ENCODE data around the gene B3GALNT1.

B3GALNT1 gene

DNA sequence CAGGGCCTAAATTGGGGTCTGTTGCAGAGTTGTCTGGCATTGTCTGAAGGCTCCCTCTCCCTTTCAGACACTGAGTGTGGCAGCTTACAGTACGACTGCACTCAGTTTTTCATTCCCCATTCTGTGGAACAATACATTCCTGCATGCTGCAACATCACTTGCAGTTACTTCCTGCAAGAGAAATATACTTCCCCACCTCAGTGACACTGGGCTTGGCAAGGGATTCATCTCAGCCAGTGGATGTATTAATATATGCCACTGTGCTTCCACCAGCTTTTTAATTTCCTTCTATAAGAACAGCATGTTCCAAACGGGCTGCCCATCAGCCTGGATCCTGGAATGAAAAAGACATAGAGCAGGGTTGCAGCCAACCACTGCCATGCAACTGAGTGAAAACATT is 23.1 kb downstream of the B3GALNT1 start:
- no peak overlapping the region for H3K27ac ChIP-seq
- no peak for DNase-seq (ENCODE audit: low read depth, low spot score)

DNA sequence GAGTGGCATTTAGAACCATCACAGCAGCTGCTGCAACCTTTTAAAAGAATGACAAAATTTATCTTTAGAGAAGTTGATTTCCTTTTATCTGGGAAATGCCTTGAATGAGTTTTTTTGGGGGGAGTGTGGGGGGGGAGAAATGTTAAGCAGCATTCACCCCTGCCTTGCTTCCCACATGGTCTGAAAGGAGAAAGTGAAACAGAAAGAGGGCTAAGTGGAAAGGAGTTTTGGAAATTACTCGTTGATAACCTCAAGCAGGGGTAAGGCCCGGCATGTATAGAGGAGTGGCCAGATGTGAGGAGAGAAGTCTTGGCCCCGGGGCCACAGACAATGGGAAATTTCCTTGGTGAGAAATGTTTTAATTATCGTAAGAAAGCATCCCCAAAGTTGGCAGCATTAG is 23.5 kb downstream of the B3GALNT1 start:
- DNase-seq (ENCODE audit: low read depth, low spot score), result no peak
- H3K27ac ChIP-seq, result no peak overlapping the region

DNA sequence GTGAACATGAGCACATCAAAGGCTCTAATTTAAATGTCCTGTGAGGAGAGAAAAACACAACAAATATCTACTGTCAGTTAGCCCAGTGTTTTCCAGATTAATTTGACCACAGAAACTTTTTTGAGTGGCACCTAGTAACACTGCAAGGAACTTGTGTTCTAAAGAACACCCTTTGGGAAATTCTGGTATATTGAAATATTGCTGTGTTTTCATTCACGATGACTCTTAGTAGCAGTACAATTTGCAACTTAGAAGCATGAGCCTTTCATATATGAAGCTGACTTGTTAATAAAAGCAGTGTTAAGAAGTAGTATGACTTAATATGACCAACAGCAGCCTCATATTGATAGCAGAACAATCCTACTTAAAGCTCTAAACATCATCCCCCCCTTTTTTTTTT is 32.0 kb downstream of the B3GALNT1 start:
- no peak for DNase-seq (ENCODE audit: low read depth, low spot score)
- no peak overlapping the region for H3K27ac ChIP-seq

DNA sequence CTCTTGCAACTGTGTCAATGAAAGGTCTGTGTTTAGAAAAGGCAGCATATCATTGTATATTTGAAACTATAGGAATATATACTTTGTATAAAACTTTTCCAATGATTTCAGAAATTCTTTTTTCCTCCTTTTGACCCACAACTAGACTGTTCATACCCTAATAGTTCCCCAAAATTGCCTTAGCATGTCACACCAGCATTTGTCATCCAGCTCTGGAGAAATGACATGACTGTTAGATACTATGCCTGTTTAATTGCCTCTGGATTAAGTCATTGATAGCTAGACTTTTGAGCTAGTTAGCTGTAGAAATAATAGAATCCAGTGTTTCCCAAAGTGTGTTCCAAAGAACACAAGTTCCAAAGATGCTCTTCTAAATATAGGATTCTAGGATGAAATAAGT is 32.4 kb downstream of the B3GALNT1 start:
- DNase-seq (ENCODE audit: low read depth, low spot score), result no peak
- no peak overlapping the region for H3K27ac ChIP-seq

DNA sequence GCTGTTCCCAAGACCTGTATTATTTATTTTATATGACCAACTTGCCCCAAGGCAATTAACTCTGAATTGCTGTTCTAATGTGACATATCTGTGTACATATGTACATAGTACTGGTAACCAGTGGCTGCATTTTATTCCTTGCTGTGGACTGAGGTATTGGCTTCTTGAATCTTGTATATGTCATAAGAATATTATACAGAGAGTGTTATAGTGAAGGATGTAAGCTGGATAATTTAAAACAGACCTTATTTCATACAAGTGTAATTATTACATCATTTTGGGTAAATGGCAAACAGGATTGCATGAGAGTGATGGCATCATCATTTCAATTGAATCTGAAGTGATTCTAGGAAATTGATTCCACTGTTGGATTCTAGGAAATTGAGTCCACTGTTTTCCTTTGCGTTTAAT is 32.9 kb downstream of the B3GALNT1 start:
- no peak for DNase-seq (ENCODE audit: low read depth, low spot score)
- no peak overlapping the region for H3K27ac ChIP-seq

DNA sequence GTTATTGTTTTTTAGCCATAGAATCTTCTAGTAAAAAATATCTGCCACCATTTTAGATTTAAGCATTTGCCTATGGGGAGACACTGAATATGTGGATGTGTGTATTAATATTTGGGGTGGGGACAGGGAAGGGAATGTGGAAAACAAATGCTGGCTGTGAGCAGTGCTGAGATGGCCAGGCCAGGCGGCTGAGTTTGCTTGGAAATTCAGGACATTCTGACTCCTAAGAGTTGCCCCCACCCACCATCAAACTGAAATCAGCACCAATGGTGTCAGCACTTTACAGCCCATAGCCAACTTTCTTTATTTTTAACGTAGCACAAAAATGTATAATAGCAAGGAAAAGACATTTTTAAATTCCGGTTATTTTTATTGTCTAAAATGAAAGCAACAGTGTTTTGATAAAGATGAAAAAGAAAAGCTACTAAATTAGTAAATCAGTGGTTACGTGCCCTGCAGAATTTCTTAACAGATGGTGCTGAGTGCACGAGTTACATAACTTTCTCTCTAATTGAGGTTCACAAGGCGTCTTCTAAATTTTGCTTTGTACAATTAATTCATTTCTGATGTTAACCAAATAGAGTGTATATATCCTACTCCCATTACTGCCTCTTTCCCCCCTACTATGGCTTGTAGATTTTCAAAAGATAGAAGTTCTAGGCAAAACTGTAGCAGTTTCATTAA is 34.0 kb downstream of the B3GALNT1 start:
- peak overlapping the region; percentile 69 for H3K27ac ChIP-seq

DNA sequence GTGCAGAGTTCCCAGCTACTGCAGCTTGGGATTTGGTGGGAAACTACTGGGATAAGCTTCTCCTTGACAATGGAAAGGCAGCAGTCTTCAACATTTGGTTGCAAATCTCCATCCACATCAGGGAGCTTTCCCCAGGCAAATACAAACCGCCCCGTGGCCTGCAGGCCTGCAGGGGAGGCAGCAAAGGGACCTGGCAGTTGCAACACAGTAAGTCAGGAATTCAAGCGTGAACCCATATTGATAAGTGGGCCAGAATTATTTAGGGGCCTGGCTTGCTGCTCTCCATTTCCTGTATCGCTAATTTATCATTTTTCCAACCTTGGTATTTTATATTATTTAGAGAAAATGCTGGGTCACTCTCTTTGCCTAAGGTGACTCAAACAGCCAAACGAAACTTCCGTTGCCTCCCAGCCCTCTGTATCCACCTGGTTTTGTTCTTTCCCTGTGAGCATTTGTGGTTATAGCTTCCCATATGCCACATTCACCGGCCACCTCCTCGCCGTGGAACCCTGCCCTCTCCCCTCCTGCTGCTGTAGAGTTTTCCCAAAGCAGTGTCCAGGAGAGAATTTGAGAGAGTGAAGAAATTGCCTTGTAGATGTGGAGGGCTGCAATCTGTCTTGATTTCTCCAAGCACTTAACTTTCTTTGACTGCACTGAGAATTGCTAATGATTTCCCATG is 34.8 kb downstream of the B3GALNT1 start:
- H3K27ac ChIP-seq, result peak overlapping the region; percentile 69
- DNase-seq (ENCODE audit: low read depth, low spot score), result no peak

More for the DNA sequence above, 34.0 kb downstream of the B3GALNT1 start:
- DNase-seq (ENCODE audit: low read depth, low spot score), result no peak

DNA sequence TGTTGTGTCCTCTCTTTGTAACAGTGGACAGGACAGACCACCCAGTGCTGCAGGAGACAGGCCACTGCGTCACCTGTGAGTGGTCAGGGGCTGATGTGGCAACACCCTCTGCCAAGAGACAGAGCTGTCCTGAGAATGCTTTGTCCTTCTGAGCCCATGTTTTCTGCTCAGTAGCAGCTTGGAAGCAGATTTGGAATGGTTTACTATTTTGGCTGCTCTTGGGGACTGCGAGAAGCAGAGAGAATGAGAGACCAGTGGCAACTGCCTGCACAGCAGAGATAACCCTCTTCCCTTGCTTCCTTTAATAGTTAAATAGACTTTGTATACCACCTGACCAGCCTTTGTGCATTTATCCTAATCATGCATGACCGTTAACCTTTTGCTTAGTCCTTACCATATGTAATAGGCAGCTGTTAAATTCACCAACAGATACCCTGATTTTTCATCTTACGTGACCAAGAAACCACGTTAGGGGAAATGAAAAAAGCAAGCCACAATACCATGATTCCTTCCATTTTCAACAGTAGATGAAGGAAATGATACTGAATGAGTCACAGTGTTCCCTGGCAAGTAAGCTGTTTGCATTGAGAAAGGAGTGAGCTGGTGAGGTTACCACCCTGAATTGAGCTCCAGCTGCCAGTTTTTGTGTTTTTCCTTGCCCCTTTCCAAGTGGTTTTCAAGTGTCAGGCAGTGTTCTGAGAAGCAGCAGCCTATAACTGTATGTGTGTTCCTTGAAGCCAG is 35.5 kb downstream of the B3GALNT1 start:
- peak; percentile 54 for DNase-seq (ENCODE audit: low read depth, low spot score)
- peak overlapping the region; percentile 69 for H3K27ac ChIP-seq

DNA sequence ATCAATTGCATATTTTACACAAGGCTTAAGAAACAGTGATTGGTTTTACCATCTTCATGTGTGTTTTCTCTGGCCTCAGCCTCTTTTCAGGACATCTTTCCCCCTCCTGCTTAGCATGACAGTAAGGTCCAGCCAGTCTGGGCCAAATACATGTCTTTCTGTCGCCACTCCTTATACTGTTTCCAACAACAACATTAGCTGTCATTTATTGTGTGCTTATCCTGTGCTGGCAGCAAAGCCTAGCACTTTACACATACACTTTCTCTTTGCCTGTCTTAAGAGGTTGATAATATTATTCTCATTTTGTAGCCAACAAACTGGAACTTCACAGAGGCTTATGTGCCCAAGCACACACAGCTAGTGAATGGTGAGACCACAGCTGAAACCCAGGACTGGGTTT is 37.8 kb downstream of the B3GALNT1 start:
- no peak for DNase-seq (ENCODE audit: low read depth, low spot score)
- no peak overlapping the region for H3K27ac ChIP-seq

DNA sequence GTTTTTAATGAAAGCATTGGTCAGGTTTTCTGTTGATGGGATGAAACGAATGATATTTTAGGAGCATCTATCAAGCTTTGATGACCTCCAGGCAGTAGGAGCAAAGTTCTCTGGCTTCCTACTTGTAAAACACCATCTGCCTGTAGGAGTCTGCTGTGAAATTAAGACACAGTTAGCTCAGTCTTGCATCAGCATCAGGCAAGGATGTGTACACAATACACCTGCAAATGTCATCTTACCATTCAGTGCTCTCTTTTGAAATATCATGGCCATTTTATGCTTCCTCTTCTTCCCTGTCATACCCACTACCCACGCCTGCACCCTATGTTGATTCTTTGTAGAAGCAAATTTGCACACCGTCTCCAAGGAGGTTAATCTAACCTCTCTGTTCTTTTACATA is 38.2 kb downstream of the B3GALNT1 start:
- DNase-seq (ENCODE audit: low read depth, low spot score), result no peak
- no peak overlapping the region for H3K27ac ChIP-seq

DNA sequence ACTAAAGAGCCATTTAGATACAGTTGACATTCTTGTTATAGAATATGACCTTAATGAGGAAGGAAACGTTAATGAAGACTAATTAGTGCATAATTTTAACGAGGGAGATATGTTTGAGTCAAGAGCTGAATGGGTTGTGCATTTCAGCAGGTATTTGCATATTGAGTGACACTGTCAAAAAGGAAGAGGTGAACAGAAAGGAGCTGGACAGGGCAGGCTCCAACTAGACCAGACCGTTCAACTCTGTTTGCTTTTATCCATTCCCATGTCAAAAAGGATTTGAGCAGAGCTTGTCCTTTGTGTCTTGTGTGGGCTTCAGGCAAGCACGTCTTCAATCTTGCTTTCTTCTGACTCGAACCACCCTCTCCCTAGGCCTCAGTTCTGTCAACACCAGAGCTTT is 40.7 kb downstream of the B3GALNT1 start:
- DNase-seq (ENCODE audit: low read depth, low spot score), result no peak
- no peak overlapping the region for H3K27ac ChIP-seq

DNA sequence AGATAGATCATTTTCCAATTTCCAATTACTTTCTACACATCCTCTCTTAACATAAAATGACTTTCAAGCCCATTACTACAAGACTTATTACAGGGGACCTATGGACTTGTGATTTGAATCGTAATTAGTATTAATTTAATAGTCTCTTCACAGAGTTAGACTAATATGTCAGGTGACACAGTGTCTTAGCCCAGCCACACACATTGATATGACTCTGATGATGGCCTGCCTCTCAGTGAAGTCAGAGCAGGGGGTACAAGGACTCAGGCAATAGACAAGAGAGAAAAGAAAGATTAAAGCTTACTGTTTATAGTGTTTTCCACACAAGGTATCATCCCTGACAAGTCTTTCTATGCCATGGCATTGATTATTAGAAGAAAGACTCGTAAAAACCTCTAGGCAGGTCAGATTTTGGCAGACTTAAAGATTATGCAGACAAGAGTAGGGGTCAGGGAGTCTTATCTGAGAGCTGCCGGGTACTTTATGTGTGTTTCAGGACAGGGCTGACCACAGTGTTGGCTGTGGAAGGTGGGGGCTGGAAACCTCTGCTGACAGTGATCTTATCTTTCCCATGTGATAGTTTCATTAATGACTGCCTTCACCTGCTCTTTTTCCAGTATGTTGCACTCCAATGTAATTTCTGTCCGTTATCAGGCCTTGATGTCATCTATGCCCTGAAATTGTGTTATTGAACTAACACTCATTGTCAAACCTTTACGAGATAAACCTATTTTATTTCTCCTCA is 50.1 kb downstream of the B3GALNT1 start:
- H3K27ac ChIP-seq, result no peak overlapping the region
- no peak for DNase-seq (ENCODE audit: low read depth, low spot score)

DNA sequence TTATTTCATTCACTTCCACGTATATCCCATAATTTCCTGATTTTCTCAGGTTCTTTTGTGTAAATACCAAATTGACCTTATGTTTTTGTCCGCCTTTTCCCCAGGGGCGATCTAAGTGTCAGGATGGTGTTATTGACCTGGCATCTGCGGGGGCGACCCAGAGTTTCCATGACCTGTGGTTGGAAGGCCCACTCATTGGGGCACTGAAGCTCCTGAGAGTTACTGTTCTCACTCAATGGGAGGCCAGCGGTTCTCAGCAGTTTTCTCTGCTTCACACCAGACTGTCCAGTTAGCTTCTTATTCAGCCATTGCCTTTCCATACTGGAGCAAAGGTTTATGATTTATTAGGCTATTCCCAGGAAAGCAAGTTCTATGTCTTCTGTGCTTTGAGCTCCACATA is 53.3 kb downstream of the B3GALNT1 start:
- H3K27ac ChIP-seq, result no peak overlapping the region
- no peak for DNase-seq (ENCODE audit: low read depth, low spot score)

DNA sequence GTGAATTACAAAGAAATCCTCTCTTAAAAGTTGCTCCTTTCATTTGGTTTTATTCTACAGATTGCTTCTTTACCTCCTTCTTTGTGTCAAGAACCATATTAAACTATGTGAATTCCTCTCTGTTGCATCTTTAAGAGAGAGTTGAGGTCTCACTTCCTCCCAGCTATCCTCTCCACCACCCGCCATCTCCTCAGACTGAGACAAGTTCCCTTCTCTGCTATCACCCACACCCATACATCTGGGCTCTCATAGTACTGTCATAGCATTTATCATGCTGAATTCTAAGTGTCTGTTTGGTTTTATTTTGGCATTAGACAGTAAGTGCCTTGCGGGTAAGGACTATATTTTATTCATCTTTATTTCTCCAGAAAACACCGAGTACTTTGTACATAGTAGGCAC is 54.2 kb downstream of the B3GALNT1 start:
- no peak for DNase-seq (ENCODE audit: low read depth, low spot score)

DNA sequence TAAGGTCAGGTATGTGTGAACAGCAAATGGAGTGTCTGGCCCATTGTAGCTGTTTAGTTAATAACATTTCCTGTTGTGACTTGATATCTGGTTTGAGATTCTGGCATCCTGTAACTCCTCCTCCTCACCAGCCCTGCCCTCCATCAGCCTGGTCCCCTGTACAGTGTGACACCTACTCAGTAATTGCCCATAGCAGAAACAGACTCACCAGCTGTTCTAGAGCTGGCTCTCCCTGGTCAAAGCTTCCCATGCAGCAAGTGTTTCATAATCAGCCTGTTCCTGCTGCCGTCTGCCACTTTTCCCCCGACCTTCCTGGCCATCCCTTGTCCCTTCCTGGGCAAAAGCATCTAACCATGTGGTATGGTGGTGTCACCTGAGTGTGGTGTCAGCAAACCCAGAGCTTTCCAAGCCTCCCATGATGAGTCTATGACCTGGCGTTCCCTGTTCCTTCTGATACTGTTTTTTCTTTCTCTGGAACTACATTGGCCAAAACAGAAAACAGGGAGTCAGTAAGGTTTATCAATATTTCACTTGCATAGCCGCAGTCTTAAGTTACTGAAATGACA is 55.4 kb downstream of the B3GALNT1 start:
- no peak overlapping the region for H3K27ac ChIP-seq
- no peak for DNase-seq (ENCODE audit: low read depth, low spot score)

More for the DNA sequence above, 54.2 kb downstream of the B3GALNT1 start:
- H3K27ac ChIP-seq, result no peak overlapping the region

DNA sequence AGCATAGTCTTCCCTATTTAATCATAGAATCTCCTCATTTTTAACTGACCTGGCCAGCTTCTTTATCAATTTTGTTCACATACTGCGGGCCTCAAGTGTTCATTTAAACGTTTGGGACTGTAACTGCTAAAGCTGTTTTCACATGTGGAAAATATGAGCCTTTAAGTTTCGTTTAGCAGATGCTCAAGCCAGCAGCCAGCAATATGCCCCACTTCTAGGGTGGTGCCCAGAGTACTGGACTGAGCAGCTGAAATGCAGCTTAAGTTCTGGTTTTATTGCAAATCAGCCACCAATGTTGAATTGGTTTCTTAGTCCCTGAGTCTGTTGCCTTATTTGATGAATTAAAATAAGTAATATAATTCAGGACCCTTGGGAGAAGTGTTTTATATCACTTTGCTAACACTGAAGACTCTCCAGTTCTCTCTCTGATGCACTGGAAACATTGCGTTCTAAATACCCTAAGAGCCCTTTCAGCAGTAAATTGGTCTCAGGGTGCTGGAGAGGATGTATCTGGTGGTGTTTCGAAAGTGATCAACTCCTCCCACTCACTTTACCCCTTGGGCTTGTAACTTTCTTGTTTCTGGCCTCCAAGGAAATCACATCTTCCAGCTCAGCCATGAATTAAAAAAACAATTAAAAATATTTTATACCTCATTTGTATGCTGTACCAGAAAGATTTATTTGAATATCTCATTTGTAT is 61.7 kb downstream of the B3GALNT1 start:
- DNase-seq (ENCODE audit: low read depth, low spot score), result no peak
- no peak overlapping the region for H3K27ac ChIP-seq

DNA sequence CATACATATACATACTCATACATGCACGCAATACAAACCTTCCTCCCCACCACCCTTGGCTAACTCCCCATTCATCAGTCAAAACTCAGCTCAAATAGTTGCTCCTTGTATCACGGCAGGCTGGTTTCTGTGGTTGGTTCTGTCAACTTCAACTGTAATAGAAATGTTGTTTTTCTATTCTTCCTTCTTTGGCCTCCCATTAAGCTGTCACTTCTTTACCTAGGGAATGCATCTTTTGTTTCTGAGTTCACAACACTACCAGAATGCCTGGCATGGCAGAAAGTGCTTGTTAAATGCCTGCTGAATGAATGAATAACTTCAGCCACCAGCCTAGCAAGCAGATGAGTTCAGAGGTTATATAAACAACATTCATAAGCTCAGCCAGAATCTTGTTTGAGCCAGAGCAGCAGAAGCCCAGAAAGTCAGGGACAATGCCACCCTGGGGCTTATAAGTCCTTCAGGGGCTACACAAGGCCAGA is 63.1 kb downstream of the B3GALNT1 start:
- peak; percentile 29 for DNase-seq (ENCODE audit: low read depth, low spot score)
- H3K27ac ChIP-seq, result no peak overlapping the region

DNA sequence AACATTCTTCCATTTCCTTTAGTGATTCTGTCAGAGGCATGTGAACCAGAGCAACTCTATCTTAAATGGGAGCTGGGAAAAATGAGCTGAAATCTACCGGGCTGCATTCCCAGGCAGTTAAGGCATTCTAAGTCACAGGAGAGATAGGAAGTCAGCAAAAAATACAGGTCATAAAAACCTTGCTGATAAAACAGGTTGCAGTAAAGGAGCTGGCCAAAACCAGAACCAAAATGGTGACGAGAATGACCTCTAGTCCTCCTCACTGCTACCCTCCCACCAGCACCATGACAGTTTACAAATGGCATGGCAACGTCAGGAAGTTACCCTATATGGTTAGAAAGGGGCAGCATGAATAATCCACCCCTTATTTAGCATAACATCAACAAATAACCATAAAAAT is 66.4 kb downstream of the B3GALNT1 start:
- H3K27ac ChIP-seq, result no peak overlapping the region
- DNase-seq (ENCODE audit: low read depth, low spot score), result no peak

DNA sequence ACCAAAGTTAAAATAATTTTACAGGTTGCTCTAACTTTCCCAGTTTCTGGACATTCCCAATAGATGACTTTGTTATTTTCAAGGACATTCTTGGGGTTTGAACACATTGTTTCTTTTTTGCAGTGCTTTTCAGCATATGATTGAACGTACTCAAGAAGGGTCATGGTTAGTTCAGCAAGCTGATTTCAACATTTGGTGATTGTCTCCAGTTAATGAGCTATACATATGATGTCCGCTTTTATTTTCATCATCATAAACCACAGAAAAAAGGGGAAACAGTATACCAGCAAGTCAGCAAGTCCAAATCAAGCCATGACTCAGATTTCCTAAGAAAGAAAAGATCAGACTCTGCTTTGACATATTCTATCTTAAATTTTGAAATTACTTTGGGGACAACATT is 69.4 kb downstream of the B3GALNT1 start:
- DNase-seq (ENCODE audit: low read depth, low spot score), result no peak
- H3K27ac ChIP-seq, result no peak overlapping the region

Measured in epithelial cell of prostate (primary cell).